Stimulated activated CD8-positive, alpha-beta memory T cell treated with anti-CD3 and anti-CD28 coated beads, Interleukin-12 subunit alpha, Interleukin-12 subunit beta, amount 100 ng/mL, for 4 hours (primary cell): ENCODE measurements around the gene ZFYVE21.

Source experiments
- DNase-seq: peaks from one replicate; pipeline ENCODE4 v3.0.0-alpha.2; 2020; ENCODE audit warnings: low read depth

ZFYVE21 gene

DNA sequence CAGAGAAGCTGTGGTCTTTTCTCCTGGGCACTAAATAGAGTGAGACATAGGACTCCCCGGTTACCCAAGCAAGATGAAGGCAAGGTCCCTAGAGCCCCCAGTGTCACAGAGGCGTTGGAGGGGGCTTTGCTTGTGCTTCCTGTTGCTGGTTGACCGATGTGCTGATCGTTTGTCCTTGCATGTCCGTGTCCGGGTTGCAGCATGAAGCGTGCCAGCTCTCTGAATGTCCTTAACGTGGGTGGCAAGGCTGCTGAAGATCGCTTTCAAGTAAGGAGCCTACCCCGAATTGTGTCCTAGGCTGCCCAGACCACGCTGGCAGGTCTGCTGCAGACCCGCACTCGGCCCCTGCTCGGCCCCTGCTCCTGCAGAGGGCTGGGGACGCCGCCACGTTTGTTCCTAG is 23.5 kb upstream of the ZFYVE21 start:
- no peak for DNase-seq

DNA sequence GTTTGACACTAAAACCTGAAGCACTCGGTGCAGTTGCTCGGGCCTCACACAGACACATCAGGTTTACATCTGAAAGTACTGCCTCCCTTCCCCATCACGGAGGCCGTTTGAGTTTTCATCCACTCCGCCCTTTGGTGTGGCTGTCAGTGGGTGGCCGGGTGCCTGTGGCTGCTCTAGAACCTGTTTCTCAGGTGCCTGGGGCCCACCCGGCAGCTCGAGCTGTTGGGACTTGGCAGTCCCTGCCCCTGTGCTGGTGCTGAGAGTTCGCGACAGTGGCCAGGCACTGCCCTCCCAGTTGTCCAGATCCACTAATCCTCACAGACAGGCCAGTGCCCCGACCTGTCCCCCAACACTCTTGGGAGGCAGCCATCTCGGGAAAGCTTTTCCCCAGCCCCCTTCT is 22.7 kb upstream of the ZFYVE21 start:
- no peak for DNase-seq

DNA sequence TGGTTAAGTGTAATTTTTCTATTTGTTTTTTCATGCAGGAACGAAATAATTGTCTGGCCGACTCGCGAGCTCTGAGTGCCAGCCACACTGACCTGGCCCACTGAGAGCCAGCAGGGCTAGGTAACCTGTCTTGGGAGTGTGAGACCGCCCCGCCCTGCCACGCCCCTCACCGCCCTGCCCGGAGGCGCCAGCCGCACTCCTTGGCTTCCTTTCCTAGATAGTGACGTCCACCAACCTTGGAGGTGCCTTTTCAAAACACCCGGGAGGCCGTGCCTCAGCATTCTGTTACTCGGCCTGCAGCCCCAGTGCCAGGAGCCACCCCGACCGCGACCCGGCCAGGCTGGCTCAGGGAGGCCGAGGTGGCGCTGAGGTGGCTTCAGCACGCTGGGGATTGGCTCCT is 22.1 kb upstream of the ZFYVE21 start:
- no peak for DNase-seq

DNA sequence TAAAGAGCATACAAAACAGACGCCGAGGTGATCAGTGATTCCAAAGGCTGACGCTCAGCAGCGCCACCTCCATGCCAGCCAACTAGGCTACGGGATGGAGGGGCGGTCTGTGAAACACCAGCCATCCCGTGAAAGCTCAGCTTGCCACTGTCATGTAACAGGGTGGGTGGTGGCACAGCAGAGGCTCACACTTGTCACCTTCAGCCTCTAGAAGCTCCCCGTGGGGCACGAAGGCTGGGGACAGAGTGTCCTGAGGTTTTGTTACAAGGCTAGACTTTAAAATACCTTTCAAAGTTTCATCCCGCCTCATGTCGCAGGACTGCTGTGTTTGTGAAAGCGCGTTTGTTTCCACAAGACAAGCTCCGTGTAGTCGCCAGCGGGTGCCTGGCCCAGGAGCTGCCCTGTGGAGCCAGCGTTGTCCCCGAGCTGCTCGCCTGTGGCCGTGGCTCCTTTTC is 21.0 kb upstream of the ZFYVE21 start:
- DNase-seq, result no peak

DNA sequence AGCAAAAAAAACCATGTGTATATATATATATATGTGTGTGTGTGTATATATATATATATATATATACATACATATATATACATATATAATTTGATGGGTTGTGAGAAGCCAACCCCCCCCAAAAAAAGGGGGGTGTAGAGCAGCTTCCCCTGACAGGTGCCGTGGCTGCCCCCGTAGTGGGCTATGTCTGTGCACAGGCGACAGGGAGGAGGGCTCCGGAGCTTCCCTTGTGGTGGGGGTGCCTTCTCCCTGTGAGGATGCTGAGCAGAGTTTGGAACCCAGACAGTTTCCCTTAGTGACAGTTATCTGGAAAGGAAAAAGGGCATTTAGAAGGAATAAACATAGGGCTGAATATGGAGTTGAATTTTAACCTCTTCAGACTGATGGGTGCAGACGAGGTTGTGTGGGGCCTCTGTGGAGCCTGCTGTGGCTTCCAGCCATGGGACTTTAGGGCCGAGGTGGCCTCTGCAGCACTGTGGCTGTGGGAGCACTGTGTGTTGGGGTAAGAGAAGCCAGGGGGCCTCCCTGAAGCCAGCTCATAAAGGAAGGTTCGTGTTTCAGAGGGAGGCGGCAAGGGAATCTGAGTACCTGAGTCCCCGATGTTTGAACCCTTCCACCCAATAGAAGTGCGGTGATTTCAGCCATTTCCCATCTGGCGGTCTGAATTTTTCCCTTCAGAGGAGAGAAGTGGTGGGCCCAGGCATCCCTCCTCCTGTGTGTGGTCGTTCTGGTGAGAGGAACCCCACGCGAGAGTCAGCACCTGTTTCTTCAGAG is 20.1 kb upstream of the ZFYVE21 start:
- no peak for DNase-seq

DNA sequence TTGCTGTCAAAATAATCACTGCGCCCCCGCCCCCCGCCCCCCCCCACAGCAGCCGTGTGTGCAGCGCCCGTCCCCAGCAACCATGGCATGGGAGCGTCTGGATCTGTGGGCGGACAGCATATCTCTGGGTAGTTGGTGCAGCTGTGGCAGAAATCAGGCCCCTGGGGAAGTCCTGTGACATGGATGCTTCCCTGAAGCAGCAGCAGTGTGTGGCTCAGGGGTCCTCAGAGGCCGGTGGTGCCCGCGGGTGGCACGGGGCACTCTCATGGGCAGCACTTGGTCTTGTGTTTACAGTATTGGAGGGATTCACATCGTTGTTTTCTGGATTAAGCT is 19.6 kb upstream of the ZFYVE21 start:
- DNase-seq, result no peak

DNA sequence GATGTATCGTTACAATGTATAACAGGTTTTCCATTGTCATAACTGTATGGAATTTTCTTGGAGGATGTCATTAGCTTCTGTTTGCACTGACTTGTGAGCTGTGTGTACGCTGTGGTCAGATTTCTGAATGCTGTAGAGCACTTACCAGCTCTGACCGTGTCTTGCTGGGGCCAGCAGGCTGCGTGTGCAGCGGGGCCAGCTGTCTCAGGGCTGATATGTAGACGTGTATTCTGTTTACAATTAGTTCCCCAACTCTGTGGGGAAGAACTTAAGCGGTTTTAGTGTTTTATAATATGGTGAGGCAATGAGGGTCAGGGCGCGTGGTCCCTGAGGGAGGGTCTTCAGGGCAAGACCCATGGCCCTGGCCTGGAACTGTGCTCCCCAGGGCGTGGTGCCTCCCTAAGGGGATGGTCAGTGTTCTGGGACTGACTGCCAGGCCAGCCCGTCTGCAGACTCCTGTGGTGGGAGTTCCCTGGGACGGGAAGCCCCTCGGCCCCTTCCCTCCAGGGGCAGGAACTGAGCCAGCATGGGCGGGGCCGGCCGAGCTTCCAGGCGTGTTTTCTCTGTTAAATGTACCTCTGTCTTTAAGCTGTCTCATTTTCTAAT is 19.0 kb upstream of the ZFYVE21 start:
- no peak for DNase-seq

DNA sequence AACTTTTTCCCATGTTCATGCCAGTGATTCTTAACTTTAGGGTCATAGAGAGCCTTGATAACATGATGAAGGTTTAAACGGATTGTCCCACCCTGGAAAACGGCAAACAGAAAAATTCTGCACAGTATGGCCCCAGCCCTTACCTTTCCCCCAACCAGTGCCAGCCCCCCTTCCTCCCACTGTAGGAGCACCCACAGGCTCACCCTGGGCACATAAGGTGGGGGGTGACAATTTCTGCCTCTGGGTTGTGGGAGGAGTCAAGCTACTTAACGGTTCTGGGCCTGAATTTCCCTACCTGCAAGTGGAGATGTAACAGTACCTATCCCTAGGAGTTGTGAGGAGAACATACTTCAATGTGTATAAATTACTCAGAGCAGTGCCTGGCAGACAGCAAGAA is 18.4 kb upstream of the ZFYVE21 start:
- no peak for DNase-seq

DNA sequence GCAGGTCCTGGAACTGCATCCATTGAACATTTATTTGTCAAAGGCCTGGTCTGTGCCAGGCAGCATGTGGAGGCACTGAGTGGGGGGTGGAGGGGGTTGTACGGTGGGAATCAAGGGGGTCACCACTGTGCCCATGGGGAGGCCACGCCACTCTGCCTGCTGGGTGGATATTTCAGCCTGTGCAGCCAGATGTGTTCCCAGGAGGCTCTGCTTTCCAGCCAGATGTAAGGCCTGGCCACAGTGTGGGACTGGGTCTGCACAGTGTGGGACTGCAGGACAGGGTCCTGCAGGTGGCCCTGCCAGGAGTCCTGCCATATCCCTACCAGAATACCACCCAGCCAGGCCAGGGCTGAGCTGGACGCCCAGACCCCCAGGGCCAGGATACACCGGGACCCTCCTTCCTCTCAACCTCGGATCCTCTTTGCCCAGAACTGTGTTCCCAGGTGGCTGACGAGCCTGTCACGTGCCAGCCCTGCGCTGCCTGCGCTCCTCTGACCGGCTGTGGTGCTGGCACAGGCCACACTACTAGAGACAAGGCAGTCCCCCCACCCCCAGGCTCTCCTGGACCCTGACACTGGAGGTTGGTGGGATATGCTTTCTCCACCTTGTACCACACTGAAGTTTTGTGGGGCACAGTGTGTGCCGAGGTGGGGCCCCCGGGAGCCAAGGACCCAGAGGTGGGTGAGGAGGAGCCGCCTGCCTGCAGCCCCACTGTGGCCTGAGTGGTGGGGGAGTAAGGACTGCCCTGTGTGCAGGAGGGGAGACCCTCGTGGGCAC is 17.8 kb upstream of the ZFYVE21 start:
- DNase-seq, result no peak

DNA sequence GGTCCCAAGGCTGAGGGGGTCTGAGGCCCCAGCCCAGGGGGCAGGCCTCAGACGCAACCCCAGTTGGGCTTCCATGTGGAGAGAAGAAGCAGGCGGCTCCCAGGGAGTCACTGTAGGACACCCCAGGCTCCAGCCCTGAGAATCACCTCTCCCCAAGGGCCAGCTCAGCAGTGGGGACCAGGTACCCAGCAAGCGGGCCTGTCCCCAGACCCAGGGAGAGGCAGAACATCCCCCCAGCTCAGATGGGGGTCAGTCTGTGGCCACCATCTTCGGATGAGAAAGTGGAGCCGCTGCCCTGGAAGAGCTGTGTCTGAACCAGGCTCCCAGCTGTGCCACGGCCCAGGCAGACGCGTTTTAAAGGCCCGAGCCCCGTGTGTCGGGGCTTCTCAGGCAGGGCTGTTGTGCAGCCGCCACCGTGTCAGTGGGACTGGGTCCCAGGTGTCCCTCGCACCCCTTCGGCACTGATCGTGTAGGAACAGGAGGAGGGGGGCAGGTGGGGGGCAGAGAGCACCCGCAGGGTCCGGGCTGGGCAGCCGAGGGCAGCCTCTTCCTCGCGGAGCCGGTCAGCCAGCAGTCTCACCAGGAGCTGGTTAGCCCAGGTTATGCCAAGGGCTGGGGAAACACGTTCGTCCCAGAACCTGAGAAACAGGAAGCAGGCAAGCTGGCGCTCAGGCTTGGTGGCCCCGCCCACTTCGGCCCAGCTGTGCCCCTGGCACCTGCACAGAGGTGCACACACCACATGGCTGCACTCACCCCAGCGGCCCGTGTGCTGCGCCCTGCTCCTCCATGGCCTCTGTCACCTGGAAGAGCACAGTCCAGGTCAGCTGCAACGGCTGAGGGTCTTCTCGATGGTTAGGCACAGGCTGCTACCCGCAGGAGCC is 17.0 kb upstream of the ZFYVE21 start:
- DNase-seq, result no peak

DNA sequence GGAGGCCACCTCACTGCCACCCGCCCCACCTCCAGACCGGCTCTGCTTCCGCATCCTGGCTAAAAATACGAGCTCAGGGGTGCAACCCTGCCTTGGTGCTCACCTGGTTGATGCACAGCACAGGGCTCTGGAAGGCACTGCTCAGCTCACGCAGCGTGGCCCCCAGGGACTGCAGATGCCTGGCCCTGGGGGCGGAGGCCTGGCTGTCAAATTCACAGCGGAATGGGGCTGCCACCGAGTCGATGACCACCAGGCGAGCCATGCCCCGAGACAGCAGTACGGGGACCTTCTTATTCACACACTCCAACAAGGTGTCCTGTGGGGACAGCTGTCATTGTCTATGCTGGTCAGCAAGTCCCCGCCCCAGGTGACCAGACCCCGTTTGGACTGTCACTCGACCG is 16.3 kb upstream of the ZFYVE21 start:
- no peak for DNase-seq

DNA sequence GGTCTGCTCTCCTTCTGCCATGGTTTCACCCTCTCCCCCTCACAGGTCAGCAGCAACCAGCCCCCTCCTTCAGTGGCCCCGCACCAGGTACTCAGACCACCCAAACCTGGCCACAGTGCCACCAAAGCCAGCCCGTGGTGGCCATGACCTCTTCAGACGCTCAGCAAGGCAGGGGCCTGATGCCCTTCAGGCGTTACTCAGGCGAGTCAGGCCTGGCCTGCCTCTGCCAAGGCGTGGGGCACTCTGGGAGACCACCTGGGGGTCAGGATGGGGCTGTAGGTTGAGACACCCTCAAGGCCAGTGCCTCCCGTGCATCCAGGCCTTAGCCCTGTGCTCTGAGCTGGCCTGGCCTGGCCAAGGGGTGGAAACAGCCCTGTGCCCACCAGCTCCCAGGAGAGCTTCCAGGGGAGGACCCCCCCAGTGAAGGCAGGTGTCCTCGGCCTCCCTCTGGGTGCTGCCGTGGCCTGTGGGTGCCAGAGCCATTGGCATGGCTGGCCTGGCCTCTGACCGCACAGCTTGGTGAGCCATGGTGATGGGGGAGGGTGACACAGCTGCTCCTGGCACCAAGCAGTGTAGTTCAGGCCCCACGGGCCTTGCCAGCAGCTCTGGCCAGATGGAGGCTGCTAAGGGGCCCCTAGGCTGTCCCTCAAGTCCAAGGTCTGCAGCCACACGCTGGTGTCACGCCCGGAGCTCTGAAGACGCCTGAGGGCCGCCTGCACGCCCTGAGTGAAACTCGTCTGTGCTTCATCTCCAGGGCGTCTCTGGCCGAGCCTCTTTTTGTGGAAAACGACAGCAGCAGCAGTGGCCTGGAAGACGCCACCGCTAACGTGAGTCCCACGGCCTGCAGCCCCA is 15.5 kb upstream of the ZFYVE21 start:
- DNase-seq, result no peak

DNA sequence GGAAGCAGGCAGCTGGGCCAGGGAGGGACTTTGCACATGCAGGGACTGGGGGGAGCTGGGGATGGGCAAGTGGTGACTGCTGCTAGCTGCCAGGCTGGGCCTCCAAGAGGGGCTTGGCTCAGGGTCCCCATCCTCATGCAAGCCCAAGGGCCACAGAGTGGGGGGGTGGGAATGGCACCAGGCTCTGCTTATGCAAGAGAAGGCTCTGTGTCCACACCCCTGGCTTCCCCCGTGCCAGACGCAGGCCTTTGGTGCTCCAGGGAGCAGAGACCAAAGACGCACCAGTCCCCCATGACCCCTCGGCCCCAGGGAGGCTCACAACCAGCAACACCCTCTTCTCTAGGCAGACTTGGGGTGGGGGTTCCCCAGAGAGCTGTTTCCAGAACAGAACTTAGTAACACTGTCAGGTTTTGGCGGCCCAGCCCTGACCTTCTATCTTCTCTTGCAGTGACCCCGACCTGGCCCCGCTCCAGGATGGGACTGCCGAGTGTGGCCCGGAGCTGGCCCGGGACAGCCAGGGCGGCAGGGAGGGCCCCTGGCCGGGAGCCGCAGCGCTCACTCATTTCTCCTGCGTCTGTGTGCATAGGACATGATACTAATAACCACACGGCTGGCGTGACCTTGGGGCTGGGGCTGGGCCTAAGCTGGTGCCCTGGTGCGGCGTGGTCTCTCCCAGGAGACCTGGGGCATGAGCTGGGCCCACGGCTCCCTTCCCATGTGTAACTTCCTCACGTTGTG is 14.7 kb upstream of the ZFYVE21 start:
- DNase-seq, result no peak

DNA sequence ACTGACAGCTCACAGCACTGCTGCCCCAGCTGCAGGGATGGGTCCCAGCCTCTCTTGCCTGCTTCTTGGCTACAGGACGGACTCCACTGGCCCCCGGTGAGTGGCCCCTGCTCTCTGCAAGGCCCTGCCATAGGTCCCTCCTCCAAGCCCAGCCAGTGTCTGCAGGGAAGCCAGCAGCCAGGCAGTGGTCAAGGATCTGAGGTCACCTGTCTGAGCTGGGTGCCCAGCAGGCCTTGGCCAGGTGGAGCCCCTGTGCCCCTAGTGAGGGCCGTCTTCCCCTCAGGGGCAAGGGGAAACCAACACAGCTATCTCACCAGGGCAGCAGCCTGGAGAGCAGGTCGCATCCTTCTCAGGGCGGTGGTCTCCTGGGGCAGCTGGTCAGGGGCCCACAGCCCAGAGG is 13.5 kb upstream of the ZFYVE21 start:
- DNase-seq, result no peak

DNA sequence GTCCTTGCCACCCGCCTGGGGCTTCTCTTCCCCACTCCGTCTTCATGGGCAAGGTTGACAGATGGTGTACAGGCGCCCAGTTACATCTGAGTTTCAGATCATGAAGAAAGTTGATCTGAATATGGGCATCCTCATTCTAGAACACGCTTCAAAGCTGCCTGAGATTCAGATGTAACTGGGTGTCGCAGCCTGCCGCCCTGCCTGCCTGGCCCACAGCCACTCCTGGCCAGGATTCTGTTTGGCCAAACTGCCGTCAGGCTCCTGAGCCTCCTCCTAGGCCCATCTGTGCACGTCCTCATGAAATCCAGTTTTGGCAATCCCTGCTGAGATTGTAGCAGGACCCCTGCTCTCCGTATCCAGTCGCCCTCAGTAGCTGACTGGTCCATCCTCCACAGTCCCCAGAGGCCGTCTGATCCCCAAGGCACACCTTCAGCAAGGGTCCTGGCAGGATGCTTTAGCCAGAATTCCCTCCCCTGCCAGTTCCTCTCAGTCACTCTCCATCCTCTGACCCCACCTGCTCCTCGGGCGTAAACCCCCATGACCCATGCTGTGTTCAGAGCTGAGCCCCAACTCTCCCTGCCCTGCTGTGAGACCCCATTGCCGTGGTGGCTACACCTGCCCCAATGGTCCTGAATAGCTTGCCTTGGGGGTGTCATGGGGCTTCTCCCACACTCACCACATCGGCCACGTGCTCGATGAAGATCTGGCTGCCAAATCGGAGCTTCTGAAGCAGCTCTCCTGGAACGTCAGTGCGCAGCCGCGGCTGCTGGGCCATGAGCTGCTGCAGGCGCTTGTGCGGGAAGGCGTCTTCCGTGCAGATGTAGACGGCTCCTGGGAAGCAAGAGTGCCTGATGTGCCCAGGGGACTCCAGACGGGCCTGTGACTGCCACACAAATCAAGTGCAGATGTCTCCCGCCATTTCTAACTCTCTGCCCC is 12.8 kb upstream of the ZFYVE21 start:
- DNase-seq, result no peak

DNA sequence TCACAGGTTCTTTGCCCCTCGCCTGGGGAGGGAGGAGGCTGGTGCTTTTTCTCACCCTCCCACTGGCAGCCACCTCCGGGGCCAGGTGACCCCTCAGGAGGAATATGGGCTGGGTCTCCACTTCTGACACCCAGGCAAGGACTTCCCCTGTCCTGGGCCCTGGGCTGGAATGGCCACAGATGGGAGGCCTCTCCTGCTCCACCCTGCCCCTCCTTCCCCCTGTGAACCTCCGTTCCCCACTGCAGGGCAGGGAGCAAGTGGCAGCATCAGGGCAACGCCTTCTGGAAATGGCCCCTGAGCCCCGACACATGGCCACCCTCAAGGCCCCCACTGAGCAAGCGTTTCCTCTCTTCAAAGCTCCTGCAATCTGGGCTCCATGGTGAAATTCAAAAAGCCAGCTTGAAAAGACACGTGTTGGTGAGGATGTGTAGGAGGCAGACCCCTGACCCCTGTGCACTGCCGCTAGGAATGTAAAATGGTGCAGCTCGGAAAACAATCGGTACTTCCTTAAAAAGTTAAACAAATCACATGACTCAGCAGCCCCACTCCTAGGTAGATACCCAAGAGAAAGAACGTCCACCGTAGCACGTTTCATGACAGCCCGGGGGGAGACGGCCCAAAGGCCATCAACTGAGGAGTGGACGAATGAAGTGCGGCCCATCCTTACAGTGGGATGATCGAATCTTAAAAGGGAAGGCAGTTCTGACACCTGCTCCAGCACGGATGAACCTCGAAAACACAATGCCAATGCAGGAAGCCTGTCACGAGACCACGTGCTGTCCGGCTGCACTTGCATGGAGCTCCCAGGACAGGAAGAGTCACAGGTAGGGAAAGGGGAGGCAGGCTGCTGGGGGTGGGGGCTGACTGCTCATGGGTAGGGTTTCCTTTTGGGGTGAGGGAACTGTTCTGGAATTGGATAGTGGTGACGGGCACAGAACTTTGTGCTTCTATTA is 11.9 kb upstream of the ZFYVE21 start:
- DNase-seq, result no peak

DNA sequence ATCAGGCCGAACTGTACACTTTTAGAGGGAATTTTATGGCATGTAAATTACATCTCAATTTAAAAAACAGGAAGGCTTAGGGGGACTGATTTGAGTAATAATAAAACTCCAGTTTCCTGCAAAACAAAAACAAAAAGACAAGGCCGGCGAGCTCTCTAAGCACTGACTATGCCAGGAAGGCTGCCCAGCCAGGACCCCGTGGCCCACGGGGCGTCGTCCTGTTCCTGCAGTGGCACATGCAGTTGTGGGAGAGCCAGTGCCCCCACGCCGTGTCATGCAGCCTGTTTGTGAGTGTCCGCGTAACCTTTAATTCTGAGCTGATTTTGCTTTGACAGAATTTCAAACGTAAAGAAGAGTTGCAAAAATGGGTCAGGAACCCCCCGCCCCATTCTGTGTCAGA is 10.9 kb upstream of the ZFYVE21 start:
- no peak for DNase-seq

DNA sequence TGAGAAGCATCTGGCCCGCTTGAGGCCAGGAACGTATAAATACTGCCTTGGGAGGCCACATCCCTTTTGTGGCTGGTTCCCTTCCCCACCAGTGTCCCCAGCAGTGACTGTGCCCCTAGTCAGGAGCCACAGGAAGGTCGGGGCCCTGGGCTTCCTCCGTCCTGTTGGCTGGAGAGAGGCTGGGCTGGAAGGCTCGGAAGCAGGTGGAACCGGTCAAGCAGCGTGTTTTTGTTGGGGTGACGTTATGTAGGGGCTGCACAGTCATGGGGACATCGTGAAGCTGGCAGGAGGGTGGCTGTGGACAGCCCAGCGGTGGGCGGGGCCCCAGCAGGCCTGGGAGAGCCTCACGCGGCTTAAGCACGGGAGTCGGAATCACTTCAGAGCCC is 10.5 kb upstream of the ZFYVE21 start:
- no peak for DNase-seq
